ENCODE measurements around the gene PPRC1.

PPRC1 gene

DNA sequence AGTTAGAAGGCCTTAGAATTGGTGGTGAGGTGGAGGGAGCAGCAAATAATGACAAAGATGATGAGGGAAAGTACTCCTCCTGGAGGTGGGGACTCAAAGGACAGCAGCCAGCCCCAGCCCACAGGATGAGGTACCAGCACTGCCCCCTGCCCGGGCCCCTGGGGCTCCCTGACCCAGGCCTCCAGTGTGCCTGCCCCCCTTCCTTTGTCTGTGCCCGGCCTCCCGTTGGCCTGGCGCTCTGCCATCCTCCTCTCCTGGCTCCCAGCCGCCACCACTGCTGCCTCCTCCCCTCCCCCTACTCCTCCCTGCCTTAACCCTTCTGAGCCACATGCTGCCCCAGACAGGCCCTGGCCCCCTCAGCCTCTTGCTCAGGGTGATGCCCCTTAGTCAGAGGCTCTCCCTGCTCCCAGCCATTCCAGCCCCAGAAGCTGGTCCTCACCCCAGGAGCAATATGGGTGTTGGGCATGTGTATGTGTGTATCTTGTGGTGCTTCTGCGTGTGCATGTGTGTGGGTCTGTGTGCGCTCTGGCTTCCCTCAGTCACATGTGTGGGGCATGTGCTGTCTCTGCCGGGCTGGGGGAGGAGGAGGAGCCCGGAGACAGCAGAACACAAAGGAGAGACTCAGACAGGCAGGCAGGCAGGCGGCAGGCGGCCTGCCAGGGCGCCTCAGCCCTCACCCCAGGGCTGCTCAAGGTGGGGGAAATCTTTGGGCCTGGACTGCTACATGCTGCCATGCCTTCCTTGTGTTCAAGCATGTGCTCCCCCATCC lies 15.3 kb upstream of the PPRC1 start:
- DNase-seq, result peak; percentile 10

DNA sequence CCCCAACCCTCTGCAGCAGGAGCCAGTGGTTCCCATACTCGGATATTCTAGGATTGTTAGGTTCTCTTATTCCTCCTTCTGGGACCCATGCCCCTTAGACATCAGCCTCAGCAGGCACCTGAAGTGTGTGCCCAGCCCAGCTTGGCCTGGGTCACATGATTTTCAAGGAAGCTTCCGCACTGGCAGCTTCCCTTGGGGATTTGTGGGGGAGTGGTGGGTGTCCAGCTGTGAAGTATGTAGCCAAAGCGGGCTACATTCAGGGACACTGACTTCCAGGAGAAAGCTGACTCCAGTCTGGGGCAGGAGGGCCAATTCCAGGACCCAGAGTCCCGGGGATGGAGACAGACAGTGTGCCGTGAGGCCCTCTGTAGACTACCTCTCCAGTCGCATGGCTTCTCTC lies 14.0 kb upstream of the PPRC1 start:
- DNase-seq, result no peak

DNA sequence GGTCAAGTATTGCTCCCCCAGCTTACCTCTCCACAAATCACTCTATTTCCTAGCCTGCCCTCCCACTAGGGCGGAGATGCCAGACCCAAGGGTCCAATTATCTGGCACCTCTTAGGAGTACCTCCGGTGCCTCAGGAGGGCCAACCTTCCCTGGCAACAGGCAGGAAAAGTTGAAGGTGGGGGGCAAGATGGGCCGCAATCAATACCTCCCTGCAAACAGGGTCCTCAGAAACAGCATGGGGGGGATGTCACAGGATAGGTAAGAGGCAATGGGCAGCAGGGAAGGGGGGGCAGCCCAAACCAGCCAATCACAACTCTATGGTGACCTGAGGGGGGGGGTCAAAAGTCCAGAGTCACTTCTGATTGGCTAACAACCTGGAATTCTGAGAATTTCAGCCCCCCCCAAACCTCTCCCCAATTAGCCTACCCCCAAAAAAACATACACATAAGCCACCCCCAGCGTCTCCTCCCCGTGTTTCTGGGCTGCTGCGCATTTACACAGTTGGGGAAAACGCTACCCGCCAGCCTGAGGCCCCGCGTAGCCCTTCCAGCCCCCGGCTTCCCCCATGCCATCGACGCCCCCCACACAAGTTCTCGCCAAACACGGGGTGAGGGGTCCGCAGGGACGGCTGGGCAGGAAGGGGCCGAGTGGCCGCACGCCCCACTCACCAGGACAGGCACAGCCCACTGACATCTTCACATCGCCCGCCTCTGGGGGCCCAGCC lies 13.3 kb upstream of the PPRC1 start:
- DNase-seq, result no peak

DNA sequence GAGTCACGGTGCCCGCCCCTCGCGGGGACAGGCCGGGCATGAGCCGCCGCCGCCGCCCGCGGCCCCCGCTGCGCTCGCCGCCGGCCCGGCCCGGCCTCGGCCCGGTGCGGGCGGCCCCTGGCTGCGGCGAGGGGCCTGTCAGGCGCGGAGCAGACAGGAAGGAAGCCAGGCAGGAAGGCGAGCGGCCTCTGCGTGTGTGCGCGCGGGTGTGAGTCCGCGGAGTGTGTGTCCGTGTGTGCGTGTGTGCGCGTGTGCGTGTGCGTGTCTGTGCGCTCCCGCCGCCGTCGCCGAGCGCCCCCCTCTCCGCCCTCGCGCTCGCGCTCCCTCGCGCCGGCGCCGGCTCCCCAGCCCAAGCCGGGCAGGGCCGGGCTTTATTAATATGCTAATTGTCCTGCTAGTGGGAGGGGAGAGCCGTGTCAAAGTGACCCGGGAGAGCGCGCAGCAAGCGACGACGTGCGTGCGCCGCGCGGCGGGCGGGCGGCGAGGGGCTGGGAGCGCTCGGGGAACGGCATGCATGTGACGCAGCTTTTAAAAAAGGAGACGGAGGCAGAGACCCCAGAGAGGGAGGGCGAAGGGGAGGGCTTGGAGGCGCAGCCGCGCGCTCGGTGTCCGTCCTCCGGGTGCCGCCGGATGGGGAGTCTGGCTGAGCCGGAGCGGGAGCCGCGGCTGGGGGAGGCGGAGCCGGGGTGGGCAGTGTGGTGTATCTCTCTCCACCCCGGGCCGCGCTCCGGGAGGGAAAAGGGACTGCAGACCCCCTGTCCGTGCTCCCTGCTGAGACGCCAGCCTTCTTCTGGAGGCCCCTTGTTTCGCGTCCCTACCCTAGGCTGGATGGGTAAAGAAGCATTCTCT lies 12.5 kb upstream of the PPRC1 start, which contains the start of gene LDB1:
Gene LDB1, minus strand, starts transcription at position 227 of the 849 bp plus-strand sequence. CDS start 258 bp downstream, outside the sequence.
- DNase-seq, result peak; percentile 39

DNA sequence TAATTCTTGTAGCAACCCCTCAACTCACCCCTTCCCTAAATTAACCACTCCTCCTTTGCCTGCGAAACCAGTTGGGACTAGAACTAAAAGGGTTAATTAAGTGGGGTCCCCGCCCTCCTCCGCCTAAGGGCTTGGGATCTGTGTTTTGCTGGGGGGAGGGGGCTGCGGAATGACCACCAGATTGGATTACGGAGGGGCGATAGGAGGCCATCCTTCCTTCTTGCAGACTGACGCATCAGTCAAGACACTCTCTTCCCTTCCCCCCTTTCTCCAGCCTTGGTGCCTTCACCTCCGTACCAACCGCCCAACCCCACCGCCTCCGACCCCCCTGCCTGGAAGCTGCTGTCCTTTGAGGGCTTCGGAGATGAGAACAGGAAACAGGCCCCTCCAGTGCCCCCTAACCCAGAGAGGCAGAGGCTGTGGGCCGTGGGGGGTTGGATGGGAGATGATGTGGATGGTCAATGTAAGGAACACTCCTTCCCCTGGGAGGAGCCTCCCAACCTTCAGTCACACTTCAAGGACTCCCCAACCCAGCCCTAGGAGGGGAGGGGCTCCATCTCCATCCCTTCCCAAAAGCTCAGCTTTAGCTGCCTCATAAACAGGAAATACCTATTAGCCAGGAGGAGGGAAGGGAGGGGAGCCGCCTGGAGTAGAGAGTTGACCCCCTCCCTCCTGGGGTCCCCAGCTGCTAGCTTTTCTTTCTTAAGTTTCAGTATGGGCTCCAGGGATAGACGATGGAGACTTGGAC lies 11.7 kb upstream of the PPRC1 start:
- no peak for DNase-seq

DNA sequence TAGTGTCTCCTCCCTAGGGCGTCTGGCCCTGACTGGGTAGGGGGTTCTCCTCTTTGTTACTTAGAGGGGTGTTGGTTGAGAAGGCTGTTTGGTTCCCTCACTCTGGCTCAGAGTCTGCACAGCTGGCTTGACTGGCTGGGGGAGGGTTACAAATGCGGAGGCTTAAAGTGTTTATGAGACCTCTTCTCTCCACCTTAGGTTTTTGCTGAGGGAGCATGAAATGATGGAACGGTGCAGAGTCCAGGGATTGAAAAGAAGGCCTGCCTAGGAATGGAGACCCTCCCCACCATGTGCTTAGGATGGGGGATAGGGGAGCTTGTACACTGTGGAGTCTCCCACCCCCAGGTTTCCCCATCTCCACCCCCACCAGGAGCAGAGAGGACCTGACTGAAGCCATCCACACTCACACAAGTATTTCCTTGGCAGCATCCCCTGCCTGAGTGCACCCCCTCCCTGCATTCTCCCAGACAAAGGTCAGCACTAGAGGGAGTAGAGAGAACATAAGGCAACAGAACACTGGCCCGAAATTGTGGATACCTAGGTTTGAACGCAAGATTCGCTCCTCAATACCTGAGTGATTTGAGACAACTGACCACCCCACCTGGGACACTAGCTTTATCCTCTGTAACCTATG lies 11.0 kb upstream of the PPRC1 start:
- DNase-seq, result no peak

DNA sequence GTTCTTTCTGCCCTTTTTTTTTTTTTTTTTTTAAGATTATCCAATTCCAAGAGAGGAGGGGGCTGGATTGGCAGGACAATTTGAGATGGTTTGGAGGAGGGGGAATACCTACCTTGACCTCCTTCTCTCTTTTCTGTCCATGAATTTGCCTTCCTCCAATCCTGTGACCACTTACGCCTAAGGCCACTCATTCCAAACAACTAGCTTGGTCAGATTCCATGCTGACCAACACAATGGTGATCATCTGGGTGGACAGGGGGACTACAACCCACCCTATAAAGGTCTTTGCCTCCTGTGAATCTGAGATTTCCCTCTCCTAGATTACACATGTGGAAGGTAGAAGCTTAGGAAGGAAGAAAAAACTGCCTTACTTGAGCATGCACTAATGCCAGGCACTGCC lies 10.4 kb upstream of the PPRC1 start:
- DNase-seq, result no peak

DNA sequence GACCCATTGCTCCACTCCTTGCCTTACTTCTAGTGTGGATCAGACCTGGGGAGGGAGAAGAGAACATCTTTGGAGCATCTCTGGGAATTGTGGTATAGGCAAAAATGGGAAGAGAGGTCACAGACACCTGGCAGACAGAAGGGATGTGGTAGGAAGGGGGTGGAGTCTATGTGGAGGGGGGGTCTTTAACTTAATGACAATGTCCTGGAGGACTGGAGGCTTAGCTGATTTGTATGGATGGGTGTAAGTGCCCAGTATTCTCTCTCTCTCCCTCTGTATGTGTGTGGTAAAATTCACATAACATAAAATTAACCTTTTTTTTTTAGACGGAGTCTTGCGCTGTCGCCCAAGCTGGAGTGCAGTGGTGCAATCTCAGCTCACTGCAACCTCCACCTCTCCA lies 9.6 kb upstream of the PPRC1 start:
- no peak for DNase-seq

DNA sequence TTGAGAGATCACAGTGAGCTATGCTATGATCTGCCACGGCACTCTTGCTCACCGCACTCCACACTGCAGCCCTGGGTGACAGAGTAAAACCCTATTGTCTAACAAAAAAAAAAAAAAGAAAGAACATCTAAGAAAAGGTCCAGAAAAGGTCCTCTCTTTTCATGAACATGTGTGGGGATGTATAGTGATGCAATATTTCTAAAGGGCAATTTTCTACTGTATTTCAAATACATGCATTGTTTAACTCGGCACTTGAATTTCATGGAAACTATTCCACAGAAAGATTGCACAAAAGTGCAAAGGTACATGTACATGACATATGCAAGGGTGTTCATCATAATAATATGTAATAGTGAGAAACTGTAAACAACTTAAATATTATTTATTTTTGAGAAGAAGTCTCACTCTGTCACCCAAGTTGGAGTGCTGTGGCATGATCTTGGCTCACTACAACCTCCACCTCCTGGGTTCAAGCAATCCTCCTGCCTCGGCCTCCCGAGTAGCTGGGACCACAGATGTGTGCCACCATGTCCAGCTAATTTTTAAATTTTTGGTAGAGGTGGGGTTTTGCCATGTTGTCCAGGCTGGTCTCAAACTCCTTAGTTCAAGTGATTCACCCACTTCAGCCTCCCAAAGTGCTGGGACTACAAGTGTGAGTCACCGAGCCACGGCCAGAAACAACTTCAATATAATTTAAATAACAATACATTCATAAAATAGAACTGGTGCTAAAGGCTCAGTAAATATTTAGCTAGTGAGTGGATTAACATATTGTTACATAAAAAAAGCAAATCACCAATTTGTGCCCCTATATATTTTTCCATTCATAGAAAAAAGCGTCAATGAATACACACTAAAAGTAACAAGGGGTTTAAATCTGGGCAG lies 1.3 kb upstream of the PPRC1 start:
- no peak for DNase-seq

DNA sequence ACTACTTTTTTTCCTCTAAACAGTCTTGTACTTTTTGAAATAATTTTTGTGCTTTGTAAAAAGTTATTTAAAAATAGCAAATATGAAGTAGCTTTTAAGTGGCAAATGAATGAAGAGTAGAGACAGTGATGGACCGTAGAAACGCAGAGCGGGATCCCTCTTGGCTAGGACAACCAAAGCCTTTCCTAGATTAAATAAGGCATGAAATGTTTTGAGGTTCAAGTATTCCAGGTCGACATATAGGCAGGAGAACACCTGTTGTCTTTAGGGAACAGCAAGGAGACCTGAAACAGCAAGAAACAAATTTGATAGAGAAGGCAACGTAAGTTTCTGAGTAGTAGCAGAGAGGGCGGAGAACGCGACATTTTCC lies 662 bp upstream of the PPRC1 start:
- no peak for DNase-seq

DNA sequence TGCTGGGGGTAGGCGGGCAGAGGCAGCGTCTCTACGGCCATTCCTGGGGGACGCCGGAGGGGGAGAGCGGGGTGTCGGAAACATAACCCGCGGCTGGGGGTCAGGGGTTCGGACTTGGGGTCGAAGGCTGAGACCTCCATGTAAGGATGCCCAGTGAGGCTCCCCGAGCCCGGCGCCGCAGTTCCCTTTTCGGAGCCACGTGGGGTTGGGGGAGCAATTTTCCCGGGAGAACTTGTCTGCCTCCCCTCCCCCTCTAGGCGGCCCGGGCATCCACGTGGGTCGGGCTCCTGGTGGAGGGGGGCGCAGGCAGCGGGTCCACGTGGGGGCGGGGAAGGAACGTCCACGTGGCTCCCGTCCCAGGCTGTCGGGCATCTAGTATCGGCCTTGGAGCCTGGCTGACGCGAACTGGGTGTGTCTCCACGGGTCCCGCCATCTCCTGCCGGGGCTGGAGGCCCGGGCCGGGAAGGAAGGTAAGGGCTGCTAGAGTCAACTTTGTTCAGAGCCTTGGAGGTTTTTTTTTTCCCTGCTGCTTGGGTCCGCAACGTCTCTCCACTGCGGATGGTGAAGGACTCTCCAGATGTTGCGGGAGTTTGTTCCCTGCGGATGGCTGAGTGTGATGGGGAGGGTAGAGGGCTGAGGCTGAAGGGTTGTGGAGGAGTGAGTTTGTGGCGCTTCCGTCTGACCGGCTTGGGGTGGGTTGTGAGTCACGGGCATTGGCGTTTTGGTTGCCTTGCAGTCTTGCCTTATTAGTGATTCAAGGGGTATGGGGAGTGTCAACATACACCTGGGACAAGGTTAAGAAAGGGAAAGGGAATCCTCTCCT lies 744 bp downstream of the PPRC1 start:
- DNase-seq, result no peak

DNA sequence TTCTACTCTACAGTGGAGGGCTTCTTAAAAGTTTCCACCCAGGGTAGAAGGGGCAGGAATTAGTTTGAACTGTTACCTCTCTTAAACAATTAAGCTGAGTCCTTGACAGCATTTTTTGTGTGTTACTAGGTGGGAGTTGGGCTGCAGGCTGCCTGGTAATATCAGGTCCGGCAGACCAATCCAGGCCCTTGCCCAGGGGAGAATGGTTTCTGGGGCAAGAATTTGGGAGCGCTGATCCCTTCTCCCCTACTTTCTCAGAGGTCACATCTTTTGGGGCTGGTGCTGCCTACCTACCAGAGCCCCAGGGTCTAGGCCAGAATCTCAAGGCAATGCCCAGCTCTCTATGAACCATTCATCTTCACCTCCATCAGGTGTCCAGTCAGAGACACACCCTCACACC lies 1.6 kb downstream of the PPRC1 start:
- no peak for DNase-seq

DNA sequence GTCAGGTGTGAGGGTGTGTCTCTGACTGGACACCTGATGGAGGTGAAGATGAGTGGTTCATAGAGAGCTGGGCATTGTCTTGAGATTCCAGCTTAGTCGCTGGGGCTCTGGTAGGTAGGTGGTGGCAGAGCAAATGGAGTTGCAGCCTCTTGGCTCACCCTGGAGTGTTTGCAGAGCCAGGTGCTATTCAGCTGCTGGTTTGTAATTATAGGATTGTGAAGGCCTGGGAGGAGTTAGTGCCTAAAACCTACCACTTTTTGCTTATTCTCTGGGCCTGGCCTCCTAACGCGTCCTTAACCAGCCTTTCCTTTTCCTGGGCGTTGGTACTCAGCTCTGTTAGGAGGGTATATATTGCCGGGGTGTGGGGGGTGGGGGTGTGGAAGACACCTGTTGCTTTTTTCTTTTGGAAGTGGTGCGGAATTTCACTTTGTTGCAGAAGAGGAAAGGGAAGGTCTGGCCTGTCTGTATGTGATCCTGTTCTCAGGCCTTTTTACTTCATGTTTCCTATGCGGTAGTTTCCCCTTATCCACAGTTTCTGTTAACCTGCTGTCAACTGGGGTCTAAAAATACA lies 3.2 kb downstream of the PPRC1 start:
- DNase-seq, result no peak

DNA sequence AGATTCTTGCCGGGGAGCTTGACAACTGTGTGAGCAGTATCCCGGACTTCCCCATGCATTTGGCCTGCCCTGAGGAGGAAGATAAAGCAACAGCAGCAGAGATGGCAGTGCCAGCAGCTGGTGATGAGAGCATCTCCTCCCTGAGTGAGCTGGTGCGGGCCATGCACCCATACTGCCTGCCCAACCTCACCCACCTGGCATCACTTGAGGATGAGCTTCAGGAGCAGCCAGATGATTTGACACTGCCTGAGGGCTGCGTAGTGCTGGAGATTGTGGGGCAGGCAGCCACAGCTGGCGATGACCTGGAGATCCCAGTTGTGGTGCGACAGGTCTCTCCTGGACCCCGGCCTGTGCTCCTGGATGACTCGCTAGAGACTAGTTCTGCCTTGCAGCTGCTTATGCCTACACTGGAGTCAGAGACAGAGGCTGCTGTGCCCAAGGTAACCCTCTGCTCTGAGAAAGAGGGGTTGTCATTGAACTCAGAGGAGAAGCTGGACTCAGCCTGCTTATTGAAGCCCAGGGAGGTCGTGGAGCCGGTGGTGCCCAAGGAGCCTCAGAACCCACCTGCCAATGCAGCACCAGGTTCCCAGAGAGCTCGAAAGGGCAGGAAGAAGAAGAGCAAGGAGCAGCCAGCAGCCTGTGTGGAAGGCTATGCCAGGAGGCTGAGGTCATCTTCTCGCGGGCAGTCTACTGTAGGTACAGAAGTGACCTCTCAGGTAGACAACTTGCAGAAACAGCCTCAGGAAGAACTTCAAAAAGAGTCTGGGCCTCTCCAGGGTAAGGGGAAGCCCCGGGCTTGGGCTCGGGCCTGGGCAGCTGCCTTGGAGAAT lies 6.7 kb downstream of the PPRC1 start:
- no peak for DNase-seq

DNA sequence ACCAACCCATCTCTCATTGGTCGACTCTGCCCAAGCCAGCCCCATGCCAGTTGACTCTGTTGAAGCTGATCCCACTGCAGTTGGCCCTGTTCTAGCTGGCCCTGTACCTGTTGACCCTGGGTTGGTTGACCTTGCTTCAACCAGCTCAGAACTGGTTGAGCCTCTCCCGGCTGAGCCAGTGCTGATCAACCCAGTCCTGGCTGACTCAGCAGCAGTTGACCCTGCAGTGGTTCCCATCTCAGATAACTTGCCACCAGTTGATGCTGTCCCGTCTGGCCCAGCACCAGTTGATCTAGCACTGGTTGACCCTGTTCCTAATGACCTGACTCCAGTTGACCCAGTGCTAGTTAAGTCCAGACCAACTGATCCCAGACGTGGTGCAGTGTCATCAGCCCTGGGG lies 7.4 kb downstream of the PPRC1 start:
- no peak for DNase-seq

DNA sequence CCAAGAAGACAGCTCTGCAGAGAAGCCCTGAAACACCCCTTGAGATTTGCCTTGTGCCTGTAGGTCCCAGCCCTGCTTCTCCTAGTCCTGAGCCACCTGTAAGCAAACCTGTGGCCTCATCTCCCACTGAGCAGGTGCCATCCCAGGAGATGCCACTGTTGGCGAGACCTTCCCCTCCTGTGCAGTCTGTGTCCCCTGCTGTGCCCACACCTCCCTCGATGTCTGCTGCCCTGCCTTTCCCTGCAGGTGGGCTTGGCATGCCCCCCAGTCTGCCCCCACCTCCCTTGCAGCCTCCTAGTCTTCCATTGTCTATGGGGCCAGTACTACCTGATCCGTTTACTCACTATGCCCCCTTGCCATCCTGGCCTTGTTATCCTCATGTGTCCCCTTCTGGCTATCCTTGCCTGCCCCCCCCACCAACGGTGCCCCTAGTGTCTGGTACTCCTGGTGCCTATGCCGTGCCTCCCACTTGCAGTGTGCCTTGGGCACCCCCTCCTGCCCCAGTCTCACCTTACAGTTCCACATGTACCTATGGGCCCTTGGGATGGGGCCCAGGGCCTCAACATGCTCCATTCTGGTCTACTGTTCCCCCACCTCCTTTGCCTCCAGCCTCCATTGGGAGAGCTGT lies 8.2 kb downstream of the PPRC1 start:
- no peak for DNase-seq

DNA sequence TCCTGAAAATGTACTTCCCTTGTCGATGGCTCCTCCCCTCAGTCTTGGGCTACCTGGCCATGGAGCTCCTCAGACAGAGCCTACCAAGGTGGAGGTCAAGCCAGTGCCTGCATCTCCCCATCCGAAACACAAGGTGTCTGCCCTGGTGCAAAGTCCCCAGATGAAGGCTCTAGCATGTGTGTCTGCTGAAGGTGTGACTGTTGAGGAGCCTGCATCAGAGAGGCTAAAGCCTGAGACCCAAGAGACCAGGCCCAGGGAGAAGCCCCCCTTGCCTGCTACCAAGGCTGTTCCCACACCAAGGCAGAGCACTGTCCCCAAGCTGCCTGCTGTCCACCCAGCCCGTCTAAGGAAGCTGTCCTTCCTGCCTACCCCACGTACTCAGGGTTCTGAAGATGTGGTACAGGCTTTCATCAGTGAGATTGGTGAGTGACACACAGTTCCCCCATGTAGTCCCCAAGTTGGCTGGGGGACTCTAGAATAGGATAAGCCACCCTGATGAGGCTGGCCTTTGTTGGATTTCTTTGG lies 8.8 kb downstream of the PPRC1 start:
- no peak for DNase-seq

DNA sequence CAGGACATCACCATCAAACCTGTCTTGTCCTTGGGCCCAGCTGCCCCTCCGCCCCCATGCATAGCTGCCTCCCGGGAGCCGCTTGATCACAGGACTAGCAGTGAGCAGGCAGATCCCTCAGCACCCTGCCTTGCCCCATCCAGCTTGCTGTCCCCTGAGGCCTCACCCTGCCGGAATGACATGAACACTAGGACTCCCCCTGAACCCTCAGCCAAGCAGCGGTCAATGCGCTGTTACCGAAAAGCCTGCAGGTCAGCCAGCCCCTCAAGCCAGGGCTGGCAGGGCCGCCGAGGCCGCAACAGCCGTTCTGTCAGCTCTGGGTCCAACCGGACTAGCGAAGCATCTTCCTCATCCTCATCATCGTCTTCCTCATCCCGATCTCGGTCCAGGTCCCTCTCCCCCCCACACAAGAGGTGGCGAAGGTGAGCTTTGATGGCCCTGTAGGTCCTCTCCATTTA lies 14.2 kb downstream of the PPRC1 start:
- no peak for DNase-seq
